A549 (cell line): Measurements from ENCODE around the gene GOLGA3. TPM values are rescaled to one million over a fixed set of nuclear protein-coding genes. Genes with fewer than 3 reads are reported as not detected.

ENCODE experiments used
- ATAC-seq, 2 experiments: fragments of 200-7000 bp in 1 of 2; fragments of >200 bp in 1 of 2; cut with Nextera tagmentation in 1 of 2; cut with Tn5 transposase in 1 of 2; 3 replicates each; pipeline versions ENCODE4 v1.8.0 to v1.9.1; 2018 to 2020; ENCODE audit warnings: mild to moderate bottlenecking in 1 of 2, moderate library complexity in 1 of 2
- CTCF ChIA-PET: fragments of 300-600 bp; sonication (Branson Sonifier 250); formaldehyde crosslinking; extraction: SDS; loops from one replicate; lab custom pipeline; 2021; ENCODE audit warnings: antibody characterized with exemption, inconsistent platforms; lab: Yijun Ruan, JAX
- POLR2A ChIA-PET: fragments of 350-600 bp; formaldehyde crosslinking; extraction: SDS; loops from one replicate; lab custom pipeline; 2021; ENCODE audit warnings: antibody characterized with exemption, inconsistent platforms; lab: Yijun Ruan, JAX
- DNase-seq, 2 experiments: peaks; one replicate each; pipeline versions ENCODE4 v3.0.0 to v3.0.0-alpha.2; 2011 to 2016; ENCODE audit warnings: low read depth in 1 of 2, low spot score in 1 of 2
- FAIRE-seq: peaks from 2 replicates; lab custom pipeline; 2011; peaks lifted over from hg19 to GRCh38; lab: Jason Lieb, UNC
- H3K27ac ChIP-seq, 2 experiments: fragments of >200 bp; sonication (Bioruptor Twin); formaldehyde crosslinking; 3 replicates each; pipeline ENCODE4 v1.5.1; 2016 to 2017
- H3K4me1 ChIP-seq: fragments of >200 bp; sonication (Bioruptor Twin); formaldehyde crosslinking; 3 replicates; pipeline ENCODE4 v1.6.1; 2016
- H3K4me2 ChIP-seq: fragments of >200 bp; sonication (Bioruptor Twin); formaldehyde crosslinking; 3 replicates; pipeline ENCODE4 v1.6.1; 2016
- H3K4me3 ChIP-seq: fragments of >200 bp; sonication (Bioruptor Twin); formaldehyde crosslinking; 3 replicates; pipeline ENCODE4 v1.5.1; 2016
- H3K9me3 ChIP-seq: fragments of >200 bp; sonication (Bioruptor Twin); formaldehyde crosslinking; 3 replicates; pipeline ENCODE4 v1.6.1; 2016
- CBX2 ChIP-seq: fragments of 200-600 bp; sonication (generic); IDR thresholded peaks from 2 replicates; pipeline ENCODE4 v1.6.1; 2016; ENCODE audit warnings: low read depth, mild to moderate bottlenecking, borderline replicate concordance
- CBX8 ChIP-seq: fragments of 200-600 bp; sonication (generic); IDR thresholded peaks from 2 replicates; pipeline ENCODE4 v1.6.1; 2016
- CHD4 ChIP-seq: fragments of 200-600 bp; sonication (generic); IDR thresholded peaks from 2 replicates; pipeline ENCODE4 v1.6.1; 2016; ENCODE audit warnings: antibody characterized with exemption, mild to moderate bottlenecking, borderline replicate concordance
- FOXS1 ChIP-seq: fragments of 250-450 bp; sonication (Bioruptor Pico); IDR thresholded peaks from 2 replicates; pipeline ENCODE4 v1.5.0; 2020; ENCODE audit warnings: mild to moderate bottlenecking, moderate library complexity
- HOXB5 ChIP-seq: fragments of 250-450 bp; sonication (Bioruptor Pico); IDR thresholded peaks from 2 replicates; pipeline ENCODE4 v1.5.0; 2020; ENCODE audit warnings: mild to moderate bottlenecking, moderate library complexity
- KDM5A ChIP-seq: fragments of 200-600 bp; sonication (generic); IDR thresholded peaks from 2 replicates; pipeline ENCODE4 v1.6.1; 2016; ENCODE audit warnings: antibody characterized with exemption, mild to moderate bottlenecking
- MAFK ChIP-seq: fragments of 450-650 bp; IDR thresholded peaks from 2 replicates; pipeline ENCODE4 v1.6.1; 2014; ENCODE audit not compliant: partially characterized antibody
- MYC ChIP-seq: IDR thresholded peaks from 2 replicates; pipeline ENCODE4 v1.6.1; 2012; ENCODE audit warnings: mild to moderate bottlenecking, inconsistent platforms, low read length, improper control_type of control experiment, borderline replicate concordance
- NR3C1 ChIP-seq: fragments of >200 bp; sonication (Bioruptor Twin); formaldehyde crosslinking; IDR thresholded peaks from 3 replicates; pipeline ENCODE4 v1.6.1; 2017
- RFX5 ChIP-seq: fragments of 450-650 bp; IDR thresholded peaks from 2 replicates; pipeline ENCODE4 v1.7.1; 2014; ENCODE audit warnings: antibody characterized with exemption, mild to moderate bottlenecking, moderate library complexity
- WGBS: methylation state at CpG from one replicate; pipeline ENCODE4 v1.1.6; 2017; ENCODE audit errors: missing lambda C conversion rate; 5-methylcytosine and 5-hydroxymethylcytosine counted together
- polyA plus RNA-seq, 4 experiments: library from polyadenylated mRNA; depleted of rRNA in 3 of 4; stranded (reverse); fragments of >200 nt; fragmentation: RNase III in 1 of 4; extraction: RNeasy Plus Mini Kit Qiagen cat#74134 plus additional on column Dnase treatment in 1 of 4; gene quantifications; 2 replicates in 3 of 4; 3 replicates in 1 of 4; pipeline ENCODE4 v1.2.3, GENCODE V29; 2011 to 2017
- TF ChIP-seq, protein P1 (sequence below): IDR thresholded peaks from 2 replicates; pipeline ENCODE4 v1.6.1; 2012; ENCODE audit warnings: low read depth, borderline replicate concordance
- TF ChIP-seq, protein P2 (sequence below): fragments of >200 bp; sonication (Bioruptor Twin); formaldehyde crosslinking; IDR thresholded peaks from 3 replicates; pipeline ENCODE4 v1.6.1; 2016
- TF ChIP-seq, protein P3 (sequence below): fragments of 200-600 bp; sonication (generic); IDR thresholded peaks from 2 replicates; pipeline ENCODE4 v1.6.1; 2016; ENCODE audit warnings: antibody characterized with exemption, mild to moderate bottlenecking, moderate library complexity
- TF ChIP-seq, protein P4 (sequence below): fragments of 450-650 bp; IDR thresholded peaks from 2 replicates; pipeline ENCODE4 v1.6.1; 2014; ENCODE audit warnings: antibody characterized with exemption
- TF ChIP-seq, protein P5 (sequence below): IDR thresholded peaks from 2 replicates; pipeline ENCODE4 v1.6.1; 2012

Gene GOLGA3
- polyA plus RNA-seq, 2 of the 4 experiments (the other 2 are of a cell fraction) = 23.0 to 25.5 TPM

DNA sequence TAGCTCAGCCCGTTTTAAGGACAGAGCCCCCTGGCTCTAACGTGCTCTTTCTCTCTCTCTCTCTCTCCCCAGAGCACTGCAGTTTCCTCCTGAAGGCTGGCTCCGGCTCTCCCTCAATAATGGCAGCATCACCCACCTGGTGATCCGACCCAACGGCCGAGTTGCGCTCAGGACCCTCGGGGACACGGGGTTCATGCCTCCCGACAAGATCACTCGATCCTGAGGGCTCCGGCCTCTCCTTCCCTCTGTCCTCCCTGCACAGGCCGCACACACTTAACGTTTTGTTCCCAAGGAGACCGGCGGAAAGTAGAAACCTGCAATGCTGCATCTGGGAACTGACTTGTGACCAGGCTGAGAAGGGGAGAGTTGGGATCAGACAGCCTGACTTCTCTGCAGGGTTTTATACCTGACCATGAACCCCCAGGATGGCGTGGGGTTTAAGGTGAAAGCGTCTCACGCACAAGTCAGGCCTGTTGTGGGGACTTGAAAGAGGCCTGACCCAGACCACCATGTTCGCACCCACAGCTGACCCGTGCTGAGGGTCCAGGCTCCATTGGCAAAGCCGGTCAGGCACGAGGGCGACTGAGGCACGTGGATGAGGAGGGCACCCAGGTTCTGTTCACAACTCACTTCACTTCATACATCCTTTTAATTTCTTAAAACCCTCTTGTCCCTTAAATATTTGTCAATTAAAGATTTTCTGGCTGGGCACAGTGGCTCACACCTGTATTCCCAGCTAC, 107.9 kb downstream of the GOLGA3 start:
- ATAC-seq (no peak), FAIRE-seq (no peak), DNase-seq (no peak)
- no peaks in the 10 kb centered on the region for H3K4me1 ChIP-seq
- H3K4me3 ChIP-seq = no peak overlapping the region
- TF ChIP-seq HOXB5 (CRISPR knock-in tag) = no peak
- no peak for TF ChIP-seq KDM5A
- TF ChIP-seq, protein P1, sequence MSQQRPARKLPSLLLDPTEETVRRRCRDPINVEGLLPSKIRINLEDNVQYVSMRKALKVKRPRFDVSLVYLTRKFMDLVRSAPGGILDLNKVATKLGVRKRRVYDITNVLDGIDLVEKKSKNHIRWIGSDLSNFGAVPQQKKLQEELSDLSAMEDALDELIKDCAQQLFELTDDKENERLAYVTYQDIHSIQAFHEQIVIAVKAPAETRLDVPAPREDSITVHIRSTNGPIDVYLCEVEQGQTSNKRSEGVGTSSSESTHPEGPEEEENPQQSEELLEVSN = no peak
- TF ChIP-seq RFX5 = no peak
- TF ChIP-seq CBX8 = no peak
- TF ChIP-seq NR3C1 = no peak
- TF ChIP-seq, protein P2, sequence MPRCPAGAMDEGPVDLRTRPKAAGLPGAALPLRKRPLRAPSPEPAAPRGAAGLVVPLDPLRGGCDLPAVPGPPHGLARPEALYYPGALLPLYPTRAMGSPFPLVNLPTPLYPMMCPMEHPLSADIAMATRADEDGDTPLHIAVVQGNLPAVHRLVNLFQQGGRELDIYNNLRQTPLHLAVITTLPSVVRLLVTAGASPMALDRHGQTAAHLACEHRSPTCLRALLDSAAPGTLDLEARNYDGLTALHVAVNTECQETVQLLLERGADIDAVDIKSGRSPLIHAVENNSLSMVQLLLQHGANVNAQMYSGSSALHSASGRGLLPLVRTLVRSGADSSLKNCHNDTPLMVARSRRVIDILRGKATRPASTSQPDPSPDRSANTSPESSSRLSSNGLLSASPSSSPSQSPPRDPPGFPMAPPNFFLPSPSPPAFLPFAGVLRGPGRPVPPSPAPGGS = no peak
- TF ChIP-seq CHD4 = no peak
- TF ChIP-seq, protein P3, sequence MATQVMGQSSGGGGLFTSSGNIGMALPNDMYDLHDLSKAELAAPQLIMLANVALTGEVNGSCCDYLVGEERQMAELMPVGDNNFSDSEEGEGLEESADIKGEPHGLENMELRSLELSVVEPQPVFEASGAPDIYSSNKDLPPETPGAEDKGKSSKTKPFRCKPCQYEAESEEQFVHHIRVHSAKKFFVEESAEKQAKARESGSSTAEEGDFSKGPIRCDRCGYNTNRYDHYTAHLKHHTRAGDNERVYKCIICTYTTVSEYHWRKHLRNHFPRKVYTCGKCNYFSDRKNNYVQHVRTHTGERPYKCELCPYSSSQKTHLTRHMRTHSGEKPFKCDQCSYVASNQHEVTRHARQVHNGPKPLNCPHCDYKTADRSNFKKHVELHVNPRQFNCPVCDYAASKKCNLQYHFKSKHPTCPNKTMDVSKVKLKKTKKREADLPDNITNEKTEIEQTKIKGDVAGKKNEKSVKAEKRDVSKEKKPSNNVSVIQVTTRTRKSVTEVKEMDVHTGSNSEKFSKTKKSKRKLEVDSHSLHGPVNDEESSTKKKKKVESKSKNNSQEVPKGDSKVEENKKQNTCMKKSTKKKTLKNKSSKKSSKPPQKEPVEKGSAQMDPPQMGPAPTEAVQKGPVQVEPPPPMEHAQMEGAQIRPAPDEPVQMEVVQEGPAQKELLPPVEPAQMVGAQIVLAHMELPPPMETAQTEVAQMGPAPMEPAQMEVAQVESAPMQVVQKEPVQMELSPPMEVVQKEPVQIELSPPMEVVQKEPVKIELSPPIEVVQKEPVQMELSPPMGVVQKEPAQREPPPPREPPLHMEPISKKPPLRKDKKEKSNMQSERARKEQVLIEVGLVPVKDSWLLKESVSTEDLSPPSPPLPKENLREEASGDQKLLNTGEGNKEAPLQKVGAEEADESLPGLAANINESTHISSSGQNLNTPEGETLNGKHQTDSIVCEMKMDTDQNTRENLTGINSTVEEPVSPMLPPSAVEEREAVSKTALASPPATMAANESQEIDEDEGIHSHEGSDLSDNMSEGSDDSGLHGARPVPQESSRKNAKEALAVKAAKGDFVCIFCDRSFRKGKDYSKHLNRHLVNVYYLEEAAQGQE = no peak
- TF ChIP-seq MAFK = no peak
- H3K9me3 ChIP-seq = no peaks in the 10 kb centered on the region
- H3K27ac ChIP-seq = no peak overlapping the region
- WGBS = 96% methylated on average over 25 of the region's 25 CpGs
- ChIA-PET CTCF (interaction anchor here (0.9 kb wide), 1 partner anchor 15 kb away, joined by 3 read pairs; no protein-coding TSS in a partner anchor), POLR2A (no interaction called here)
- no peak overlapping the region for H3K4me2 ChIP-seq

DNA sequence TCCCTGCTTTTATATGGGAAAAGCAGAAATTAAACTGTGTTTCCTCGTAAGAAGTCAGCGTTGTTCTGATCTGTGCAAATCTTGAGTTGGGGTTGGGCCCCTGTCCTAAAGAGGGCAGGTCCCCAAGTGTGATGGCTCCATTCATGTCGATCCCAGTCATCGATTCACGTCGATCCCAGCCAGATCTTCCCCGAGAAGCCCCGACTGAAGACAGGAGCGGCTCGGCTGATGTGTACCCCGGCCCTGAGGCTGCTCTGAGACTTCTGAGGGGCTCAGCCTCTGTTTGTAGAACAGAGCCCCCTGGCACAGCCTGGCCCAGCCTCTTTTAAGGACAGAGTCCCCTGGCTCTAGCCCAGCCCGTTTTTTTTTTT, 108.7 kb downstream of the GOLGA3 start:
- no peak overlapping the region for H3K4me3 ChIP-seq
- DNase-seq = no peak
- 94% methylated on average over 12 of the region's 12 CpGs for WGBS
- POLR2A ChIA-PET = no interaction called here
- no peak for ATAC-seq
- TF ChIP-seq CBX2 = no peak
- TF ChIP-seq, all 56 proteins: peak for 0
- no peak overlapping the region for H3K27ac ChIP-seq
- H3K4me1 ChIP-seq = no peaks in the 10 kb centered on the region
- CTCF ChIA-PET = interaction anchor here (0.9 to 1.4 kb wide), 2 partner anchors 9 to 12 kb away, joined by 3 read pairs; partner anchors contain the start of gene PGAM5
- H3K4me2 ChIP-seq = no peak overlapping the region
- no peaks in the 10 kb centered on the region for H3K9me3 ChIP-seq
- FAIRE-seq = no peak

DNA sequence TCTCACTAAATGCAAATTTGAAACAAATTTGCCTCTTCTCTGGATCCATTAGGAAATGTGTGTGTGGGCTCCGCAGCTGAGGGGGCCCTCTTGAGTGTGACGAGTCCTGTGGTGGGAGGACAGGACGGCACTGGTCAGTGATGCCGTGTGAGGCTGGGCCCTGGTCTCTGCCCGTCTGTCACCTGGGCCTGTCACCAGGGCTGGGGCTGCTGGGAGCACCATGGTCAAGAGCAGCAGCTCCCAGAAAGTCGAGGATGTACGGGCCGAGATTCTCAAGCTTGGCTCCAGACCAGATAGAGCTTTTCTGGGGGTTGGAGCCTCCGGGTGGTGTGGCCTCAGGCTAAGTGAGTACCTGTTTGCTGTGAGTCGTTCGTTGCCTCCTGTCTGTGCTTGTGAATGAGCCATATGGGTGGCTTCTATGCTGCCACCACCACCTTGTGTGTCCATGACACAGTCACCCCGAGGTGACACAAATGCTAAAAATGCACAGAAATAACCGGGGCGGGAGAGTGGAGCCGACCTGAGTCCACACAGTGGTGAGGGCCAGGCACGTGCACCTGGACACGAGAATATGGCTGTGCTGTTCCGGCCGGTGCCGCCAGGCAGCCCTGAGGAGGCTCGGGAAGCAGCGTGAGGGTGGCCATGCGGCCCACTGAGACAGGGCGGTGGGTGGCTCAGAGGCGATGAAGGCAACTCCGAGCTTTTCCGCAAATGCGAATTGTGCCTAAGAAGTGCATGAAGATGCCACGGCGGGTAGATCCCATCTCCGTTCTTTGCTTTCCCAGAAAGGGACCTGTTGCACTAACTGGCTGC, 109.3 kb downstream of the GOLGA3 start:
- no peaks in the 10 kb centered on the region for H3K4me1 ChIP-seq
- POLR2A ChIA-PET = no interaction called here
- TF ChIP-seq, protein P4, sequence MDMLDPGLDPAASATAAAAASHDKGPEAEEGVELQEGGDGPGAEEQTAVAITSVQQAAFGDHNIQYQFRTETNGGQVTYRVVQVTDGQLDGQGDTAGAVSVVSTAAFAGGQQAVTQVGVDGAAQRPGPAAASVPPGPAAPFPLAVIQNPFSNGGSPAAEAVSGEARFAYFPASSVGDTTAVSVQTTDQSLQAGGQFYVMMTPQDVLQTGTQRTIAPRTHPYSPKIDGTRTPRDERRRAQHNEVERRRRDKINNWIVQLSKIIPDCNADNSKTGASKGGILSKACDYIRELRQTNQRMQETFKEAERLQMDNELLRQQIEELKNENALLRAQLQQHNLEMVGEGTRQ = no peak
- TF ChIP-seq FOXS1 (CRISPR knock-in tag) = no peak
- TF ChIP-seq, protein P5, sequence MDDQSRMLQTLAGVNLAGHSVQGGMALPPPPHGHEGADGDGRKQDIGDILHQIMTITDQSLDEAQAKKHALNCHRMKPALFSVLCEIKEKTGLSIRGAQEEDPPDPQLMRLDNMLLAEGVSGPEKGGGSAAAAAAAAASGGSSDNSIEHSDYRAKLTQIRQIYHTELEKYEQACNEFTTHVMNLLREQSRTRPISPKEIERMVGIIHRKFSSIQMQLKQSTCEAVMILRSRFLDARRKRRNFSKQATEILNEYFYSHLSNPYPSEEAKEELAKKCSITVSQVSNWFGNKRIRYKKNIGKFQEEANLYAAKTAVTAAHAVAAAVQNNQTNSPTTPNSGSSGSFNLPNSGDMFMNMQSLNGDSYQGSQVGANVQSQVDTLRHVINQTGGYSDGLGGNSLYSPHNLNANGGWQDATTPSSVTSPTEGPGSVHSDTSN = peak; percentile 53; the same call in 1 of the 2 replicates
- no peak for TF ChIP-seq MYC
- TF ChIP-seq, all 56 proteins: peak for 1
- Histone ChIP-seq H3K9me3 (no peaks in the 10 kb centered on the region), H3K27ac (no peak overlapping the region), H3K4me3 (no peak overlapping the region), H3K4me2 (no peak overlapping the region)
- DNase-seq (no peak), FAIRE-seq (no peak), ATAC-seq (peak; percentile 8 to 26; a peak in 4 of 6 replicates)
- 85% methylated on average over 31 of the region's 31 CpGs for WGBS
- CTCF ChIA-PET = interaction anchor here (0.6 to 1.8 kb wide), 4 partner anchors 8 to 68 kb away, joined by 3 to 4 read pairs (median 3); partner anchors contain the start of gene PGAM5
